NCI-H510A (cell line): Measurements from ENCODE around the gene C1orf21.

Experiments used
- DNase-seq: peaks from one replicate; lab custom pipeline; 2025; lab: John Stamatoyannopoulos, UW

Gene C1orf21

DNA sequence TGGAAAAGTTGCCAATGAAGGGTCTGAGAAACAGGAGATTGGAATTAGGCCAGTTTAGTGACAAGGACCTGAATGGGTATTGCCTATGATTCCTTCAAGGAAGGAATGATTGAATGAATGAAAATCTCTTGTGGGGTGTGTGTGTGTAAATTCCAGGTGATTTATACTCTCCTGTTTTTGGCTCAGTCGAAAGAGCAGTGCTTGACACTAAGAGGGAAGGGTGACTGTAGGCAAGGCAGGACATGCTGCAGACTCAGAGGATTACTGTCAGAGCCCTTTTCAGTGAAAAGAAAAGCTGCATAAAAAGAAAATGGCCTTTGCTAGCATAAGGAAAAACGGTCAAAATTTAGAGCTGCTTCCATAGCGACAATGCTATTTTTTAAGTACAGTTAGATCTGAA, 30.1 kb downstream of the C1orf21 start:
- no peak for DNase-seq

DNA sequence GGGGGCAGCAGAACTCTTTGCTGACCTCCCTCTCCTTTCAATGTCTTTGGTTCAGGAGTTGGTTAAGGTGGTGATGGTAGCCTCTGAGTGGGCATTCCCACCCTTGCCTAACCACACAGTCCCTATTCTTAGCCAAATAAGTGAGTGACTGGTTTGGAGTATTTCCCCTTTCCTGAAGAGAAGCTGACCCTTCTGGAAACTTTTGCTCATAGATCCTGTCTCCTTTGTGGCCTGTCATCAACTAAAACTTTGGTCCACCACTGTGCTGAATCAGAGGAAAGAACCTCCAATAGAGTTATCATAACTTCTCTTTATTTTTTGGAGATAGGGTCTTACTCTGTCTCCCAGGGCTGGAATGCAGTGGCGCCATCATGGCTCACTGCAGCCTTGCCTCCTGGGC, 31.1 kb downstream of the C1orf21 start:
- no peak for DNase-seq

DNA sequence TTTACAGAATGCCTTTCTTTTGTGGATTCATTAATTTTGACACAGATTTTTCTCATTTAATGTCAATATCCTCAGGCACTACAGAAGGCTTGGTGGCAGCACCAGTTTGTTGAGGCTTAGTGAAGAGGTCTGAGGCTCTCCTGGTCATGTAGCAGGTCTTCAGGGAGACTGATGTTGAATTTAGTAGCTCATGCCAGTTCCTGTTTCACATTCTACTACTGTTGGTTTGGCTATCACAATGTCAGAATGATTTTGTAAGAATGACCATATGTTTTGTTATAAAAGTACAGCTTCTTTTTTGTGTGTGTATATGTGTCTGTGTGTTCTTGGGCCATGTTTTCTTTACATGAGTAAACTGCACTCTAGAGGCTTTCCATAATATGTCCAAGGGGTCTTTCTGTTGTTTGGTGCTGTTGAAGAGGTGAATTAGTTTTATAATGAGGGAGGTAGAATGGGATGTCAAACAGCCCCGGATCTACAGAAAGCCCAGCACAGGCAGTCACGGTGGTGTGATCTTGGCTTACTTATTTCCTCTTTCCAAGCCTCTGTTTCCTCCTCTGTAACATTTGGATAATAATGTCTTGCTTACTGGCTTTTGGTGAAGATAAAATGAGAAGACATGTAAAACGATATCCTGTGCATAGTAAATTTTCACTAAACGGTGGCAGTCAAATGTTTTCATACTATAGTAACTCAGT, 32.0 kb downstream of the C1orf21 start:
- DNase-seq, result no peak

DNA sequence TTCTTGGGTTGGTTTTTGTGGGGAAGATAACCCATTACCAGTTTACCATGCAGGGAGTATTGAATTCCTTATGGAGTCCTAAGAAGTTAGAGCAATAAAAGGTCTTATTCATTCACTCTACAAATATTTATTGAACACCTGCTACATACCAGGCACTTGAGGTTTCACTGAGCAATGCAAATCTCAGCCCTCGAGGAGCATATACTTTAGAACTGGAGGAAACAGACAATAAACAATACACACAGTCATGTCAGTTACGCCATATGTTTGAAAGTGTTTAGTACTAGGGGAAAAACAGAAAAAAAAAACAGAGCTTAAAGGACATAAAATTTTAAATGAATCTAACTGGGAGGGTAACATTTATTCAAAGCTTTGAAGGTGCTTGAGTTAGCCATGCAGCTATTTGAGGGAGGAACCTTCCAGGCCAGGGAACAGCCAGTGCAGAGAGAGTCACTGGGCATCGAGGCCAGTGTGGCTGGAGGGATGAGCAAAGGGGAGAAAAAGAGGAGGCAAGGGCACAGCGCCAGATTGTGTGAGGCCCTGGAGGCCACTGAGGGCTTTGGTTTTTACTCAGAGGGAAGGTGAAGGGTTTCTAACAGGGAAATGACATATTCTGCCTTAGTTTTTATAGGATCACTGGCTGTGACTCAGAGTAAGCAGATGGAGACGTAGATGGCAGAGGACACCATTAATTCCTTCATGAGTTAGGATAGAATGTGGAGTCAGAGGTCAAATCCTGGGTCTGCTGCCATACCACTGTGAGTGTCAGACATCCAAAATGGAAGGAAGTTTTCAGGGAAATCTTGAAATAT, 32.7 kb downstream of the C1orf21 start:
- no peak for DNase-seq

DNA sequence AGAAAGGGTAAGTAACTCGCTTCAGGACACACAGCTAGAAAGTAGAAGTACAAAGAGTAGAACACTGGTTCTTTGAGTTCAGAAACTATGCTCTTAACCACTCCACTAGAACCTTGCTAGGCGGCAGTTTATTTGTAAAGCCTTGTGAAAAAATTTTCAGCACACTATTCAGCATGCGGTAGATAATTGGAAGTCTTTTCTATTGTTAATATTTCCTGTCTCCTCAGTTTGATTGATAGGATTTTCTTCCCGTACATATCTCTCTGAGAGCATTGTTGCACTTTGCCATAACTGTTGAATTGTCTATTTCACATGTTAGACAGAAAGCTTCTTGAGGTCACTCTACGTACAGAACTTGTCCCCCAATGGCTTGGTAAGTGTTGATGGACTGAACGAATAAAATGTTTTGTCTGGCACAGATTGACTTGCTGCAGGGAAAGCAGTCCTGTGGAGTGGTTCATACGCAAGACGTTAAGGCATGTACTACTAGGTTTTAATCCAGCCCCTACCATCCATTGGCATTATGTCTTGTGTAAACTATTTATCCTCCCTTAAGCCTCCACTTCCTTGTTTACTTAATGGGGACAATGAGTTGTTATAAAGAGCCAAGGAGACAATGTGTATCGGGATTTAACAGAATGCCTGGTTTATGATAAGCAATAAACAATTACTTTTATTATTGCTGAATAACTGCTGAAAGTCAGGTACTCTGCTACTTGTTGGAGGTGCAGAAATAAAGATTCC, 35.8 kb downstream of the C1orf21 start:
- DNase-seq, result no peak

DNA sequence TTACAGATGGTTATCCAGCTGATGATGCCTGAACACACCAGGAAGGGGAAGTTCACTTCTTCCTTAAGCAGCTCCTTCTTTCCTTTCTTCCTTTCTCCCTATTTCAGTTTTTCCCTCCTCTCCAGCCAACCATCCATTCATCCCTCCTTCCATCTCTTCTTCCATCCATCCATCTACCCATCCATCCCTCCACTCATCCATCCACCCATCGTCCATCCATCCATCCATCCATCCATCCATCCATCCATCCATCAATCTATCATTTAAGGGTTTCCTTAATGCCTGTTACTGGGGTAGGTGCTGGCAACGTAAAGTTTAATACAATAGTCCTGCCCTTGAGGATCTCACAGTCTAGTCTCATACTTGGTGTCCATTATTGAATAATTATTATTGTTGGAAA, 36.8 kb downstream of the C1orf21 start:
- no peak for DNase-seq

DNA sequence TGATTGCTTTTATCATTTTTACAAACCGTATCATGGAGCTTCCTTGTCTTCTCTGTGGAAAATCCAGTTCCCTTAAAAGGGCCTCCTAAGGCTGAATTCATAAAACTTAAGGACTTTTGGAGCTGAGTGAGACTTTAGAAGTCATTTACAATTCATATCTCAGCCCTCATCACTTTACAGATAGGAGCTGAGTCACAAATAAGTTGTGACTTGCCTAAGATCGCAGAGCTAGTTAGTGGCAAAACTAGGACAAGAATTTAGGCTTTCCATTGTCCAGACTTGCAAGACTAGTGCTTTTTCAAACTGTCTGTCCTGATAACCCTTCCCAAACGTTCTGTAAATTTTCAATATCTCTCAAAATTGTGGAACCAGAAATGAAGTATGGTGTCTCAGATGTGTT, 37.3 kb downstream of the C1orf21 start:
- DNase-seq, result no peak

DNA sequence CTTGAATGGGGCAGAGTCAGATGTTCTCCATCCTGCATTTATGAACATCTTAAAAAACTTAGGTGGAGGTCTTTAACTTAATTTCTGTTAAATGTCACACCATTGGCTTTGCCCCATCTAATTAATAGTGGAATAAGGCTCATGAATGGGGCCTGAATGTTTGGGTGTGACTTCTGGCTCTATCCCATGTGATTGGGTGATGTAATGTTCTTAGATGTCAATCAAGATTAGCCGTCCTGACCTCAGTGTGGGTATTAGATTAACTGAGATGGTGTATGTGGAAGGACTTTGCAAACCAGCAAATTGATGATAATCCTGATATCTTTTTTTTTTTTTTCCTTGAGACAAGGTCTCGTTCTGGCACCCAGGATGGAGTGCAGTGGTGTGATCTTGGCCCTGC, 38.1 kb downstream of the C1orf21 start:
- DNase-seq, result no peak

DNA sequence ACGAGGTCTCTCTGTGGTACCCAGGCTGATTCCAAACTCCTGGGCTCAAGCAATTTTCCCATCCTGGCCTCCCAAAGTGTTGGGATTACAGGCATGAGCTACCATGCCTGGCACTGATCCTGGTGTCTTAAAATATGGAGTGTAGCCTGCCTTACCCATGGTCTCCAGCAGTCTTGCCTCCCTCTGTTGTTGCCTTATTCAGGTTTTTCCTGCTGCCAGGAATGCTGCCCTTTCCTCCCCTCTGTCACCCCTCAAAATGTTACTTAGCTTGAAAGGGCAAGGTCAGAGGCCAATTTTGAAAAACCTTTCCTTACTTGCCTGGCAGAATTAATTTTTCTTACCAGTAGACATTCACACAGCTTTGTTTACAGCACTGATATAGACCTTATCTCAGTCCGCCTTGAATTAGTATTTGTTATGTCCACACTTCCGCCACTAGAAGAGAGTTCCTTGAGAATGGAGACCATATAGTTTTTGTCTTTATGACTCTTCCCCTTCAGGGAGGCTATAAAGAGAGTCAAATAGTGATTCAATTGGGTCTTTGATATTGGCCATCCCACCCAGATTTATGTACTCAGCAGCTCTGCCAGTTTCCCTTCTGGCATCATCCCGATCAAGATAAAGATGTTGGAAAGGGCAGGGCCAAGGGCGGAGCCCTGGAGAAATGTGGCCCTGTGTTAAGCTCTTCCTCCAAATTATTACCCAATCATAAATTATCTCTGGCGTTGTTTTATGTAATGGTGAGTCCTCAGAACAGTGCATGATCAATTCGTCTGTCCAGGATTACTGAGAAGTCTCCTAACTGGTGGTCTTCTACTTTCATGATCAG, 38.8 kb downstream of the C1orf21 start:
- no peak for DNase-seq

DNA sequence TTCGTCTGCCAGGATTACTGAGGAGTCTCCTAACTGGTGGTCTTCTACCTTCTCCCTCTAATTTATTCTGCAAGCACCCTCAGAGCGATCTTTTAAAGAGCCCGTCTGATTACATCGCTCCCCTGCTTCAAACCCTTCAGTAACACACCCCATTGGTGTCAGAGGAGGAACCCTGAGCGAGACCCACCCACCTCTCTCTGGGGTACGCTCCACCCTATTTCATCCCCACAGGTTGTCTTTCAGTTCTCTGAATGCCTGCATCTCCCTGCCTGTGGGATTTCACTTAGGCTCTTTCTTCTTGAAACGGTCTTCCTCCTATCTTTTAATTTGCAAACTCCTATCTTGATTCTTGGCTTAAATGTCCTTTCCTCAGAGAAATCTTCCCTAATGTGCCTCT, 39.4 kb downstream of the C1orf21 start:
- no peak for DNase-seq

DNA sequence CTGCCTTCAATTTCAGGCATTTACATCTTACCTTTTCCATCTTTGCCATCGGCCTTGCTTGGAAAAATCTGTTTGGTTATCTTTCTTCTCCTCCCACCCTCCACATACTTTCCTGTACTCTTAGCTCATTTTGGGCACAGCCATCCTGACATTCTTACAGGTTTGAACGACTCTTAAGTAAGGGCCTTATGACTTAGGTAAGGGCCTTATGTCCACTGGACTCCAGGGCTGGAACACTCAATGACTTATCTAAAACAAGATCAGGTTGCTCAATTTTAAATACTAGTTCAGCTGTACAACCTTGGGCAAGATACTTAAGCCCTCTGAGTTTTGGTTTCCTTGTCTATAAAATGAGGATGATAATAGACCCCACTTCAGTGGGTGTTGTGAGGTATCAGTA, 40.9 kb downstream of the C1orf21 start:
- DNase-seq, result no peak

DNA sequence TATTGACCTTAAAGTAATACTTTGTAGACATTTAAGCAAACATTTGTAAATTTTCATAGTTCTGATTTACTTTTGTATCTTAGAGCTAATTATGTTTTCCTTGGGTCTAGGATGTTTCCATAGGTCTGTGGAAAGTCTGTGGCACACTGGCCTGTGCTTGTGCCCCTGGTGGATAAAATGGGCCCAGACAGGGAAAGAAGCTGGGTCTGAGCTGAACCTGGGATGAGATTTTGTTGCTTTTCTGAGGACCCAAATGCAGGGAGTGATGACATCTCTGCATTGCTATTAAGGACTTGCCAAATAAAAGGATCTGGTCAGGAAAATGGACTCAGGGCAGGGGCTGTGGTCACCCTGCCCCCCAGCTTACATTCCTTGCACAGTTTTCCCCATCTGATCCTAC, 41.8 kb downstream of the C1orf21 start:
- DNase-seq, result no peak

DNA sequence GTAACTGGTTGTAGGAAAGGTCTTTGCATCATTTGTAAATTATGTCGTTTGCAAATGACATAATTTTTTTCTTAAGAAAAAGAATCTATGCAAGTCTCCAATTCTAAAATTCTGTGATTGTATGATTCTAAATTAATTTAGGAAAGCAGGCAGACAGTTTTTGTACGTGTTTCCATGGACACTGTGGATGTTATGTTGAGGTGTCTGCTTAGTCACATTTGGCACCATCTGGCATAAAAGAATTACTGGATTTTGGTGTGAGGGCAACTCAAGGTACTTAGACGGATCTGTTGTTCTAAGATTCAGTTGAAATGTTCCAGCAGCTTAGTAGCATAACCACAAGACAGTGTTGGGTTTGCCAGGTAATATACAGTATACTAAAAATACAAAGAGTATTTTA, 42.5 kb downstream of the C1orf21 start:
- no peak for DNase-seq

DNA sequence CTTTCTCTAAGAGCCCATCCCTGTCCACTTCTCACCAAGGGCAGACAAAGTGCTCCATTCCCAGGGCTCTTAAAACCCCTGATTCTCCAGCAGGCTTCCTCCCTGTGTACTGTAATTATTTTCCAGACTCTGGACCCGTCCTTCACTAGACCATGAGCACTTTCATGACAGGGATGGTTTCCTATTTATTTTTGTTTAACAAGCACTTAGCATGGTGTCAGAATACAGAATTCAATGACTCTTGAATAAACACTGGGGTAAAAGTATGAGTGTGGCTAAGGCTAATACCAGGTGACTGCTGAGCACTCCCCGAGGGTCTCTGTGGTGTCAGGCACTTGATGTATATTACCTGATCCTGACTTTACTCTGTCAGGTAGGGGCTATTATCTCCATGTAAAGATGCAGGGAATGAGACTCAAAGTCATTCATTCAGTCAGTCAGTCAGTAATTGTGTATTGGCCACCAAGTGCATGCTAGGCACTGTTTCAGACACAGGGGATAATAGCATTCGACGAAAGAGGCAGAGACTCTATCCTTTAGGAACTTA, 47.2 kb downstream of the C1orf21 start:
- peak; percentile 79 for DNase-seq

DNA sequence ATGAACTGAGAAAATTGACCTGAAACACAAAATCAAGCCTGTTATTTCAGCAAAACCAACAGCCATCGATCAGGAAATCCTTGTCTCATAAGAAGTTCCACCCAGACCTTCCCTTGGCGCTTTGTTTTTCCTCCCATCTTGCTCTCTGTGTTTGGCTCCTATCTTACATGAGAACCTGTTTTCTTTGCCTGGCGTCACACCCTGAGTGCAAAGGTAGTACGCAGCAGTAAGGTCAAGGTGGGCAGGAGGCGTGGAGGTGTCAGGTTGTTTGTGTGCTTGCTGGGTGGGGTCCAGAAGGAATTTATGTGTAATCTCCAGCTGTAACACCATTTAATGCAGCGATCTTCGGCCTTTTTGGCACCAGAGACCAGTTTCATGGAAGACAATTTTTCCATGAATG, 50.5 kb downstream of the C1orf21 start:
- DNase-seq, result no peak

DNA sequence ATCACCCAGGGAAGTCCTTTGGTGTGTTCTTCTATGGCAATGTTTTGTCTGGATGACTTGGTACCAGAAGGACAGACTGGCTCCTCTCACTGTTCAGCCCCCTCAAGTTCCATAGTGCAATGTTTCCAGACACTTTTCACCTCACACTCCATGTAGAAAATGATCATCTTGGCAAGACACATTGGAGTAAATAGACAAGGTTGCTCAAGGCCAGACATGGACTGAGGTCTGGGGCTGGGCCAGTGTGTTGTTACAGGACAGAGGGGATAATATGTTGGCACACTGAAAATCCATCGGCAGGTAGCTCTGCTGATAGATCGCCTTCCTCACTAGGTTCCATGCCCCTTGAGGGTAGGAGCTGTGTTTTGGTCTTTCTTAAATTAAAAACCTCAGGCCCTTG, 51.5 kb downstream of the C1orf21 start:
- DNase-seq, result no peak

DNA sequence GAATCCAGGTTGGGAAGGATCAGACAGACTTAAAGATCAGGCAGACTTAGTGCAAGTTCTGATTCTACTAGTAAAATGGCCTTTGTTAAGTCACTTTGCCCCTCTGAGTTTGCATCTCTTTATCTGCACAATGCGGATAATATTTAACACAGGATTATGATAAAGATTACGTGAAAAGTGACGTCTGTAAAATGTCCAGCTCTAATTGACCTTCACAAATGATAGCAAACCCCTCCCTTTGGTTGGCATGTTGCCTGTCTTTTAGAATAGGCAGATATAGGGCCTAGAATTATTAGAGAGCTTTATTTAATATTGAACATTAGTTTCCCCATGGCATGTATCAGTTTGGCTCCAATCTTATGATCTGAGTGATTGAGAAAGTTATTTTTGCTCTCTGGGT, 55.4 kb downstream of the C1orf21 start:
- no peak for DNase-seq

DNA sequence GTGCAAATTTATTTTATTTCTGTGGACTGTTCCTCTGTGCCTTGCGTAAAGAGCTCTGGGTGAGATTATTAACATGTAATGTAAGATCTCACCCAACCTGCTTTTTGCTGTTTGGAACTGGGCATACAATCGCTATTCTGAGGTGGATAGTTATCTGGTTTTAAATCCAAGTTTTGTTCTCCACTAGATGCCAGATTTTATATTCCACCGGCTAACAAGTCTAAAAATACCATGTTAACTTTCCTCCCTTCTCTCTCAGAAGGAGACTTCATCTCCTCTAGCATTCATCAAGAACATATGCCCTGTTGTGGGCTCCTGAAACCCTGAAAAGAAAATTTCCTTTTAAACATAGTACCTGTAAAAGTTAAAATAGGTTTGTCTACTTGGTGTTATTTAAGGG, 56.4 kb downstream of the C1orf21 start:
- DNase-seq, result no peak

DNA sequence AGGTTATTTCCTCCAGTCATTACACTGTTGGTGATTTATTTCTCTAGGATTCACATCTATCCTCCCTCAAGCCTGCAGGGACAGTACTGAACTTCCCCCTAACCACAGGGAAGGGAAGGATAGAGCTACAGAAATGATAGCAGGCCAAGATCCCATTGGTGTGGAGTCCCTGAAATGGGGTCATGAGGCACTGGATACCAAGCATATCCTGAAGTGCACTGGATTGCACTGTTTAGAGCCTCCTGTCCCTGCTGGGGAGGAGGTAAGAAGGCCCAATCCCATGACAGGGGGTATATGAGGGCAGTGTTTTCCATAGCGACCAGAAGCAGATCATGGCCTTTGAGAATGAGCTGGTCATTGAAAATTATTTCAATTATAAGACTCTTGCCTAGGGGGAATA, 56.8 kb downstream of the C1orf21 start:
- DNase-seq, result no peak

DNA sequence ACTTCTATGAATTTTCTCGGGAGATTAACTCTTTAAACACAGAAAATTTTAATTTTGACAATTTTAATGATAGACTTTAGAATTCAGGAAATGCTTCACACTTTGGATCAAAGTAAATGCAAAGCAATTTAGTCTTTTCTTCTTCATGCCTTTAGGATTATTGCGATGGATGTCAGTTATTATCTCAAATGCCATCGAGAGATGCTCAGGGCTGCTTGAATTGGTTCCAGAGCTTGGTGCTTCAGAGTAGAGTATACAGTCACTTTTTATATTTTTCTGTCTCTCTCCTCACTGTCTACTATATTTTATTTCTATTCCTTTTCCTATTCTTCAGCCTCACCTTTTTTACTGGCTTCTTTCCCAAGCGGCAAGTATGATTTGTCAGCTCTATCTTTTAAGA, 59.2 kb downstream of the C1orf21 start:
- DNase-seq, result no peak

DNA sequence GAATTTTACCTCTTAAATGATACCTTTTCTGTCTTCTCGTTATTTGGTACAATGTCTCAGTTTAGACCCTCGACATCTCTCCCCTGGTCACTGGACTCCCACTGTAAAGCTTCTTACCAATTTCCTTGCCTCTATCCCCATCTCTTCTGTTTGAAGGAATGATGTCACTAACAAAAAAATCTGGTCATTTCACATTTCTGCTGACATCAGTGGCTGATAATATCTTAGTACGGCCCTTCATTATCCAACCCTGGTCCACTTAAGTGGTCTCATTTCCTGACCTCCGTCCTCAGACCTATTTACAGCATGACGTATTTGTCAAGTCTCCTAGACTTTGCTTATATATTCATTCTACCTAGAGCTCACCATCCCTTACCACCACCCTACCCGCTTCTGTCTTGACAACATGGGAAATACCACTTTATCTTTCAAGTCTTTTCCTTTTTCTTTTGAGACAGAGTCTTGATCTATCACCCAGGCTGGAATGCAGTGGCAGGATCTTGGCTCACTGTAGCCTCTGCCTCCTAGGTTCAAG, 60.9 kb downstream of the C1orf21 start:
- DNase-seq, result no peak

DNA sequence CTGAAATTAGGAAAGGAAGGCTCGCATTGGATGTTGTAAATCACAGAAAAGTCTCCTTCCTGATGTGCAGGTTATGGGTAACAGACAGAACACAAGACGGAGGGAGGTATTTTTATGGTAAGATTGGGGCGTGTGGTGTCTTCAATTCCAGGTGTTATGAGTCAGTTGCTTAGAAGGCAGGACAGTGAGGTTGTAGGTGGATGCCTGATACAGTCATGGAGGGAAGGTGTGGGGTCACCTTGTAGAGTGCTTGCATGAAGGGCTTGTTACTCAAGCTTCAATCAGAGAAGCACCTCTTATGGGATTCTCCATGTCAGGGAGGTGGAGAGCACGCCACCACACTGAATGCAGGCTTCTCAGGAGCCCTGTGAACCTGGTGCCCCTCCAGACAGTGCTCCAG, 63.1 kb downstream of the C1orf21 start:
- DNase-seq, result no peak
